HepG2 (cell line): ENCODE measurements around the gene BPIFB6. TPM values are rescaled to one million over a fixed set of nuclear protein-coding genes. Genes with fewer than 3 reads are reported as not detected.

ENCODE experiments used
- ATAC-seq: fragments of 200-7000 bp; cut with Tn5 transposase; 3 replicates; pipeline ENCODE4 v1.9.1; 2020; ENCODE audit warnings: mild to moderate bottlenecking, moderate library complexity
- BruUV-seq: library from RNA; stranded (reverse); fragments of 400-500 nt; replicated peaks from 2 replicates; lab custom pipeline; 2021; lab: Mats Ljungman, UMichigan
- CTCF ChIA-PET: fragments of 300-600 bp; formaldehyde crosslinking; extraction: SDS; loops from one replicate; lab custom pipeline; 2021; ENCODE audit warnings: low total read pairs, inconsistent platforms, low intra/inter-chr PET ratio; lab: Yijun Ruan, JAX
- POLR2A ChIA-PET: fragments of 350-600 bp; sonication (Branson Sonifier 250); formaldehyde crosslinking; loops from one replicate; lab custom pipeline; 2020; ENCODE audit warnings: antibody characterized with exemption, inconsistent platforms; lab: Yijun Ruan, JAX
- DNase-seq: peaks from one replicate; pipeline ENCODE4 v3.0.0-alpha.2; 2015; ENCODE audit warnings: low spot score
- FAIRE-seq: peaks from 3 replicates; lab custom pipeline; 2011; peaks lifted over from hg19 to GRCh38; lab: Jason Lieb, UNC
- H2AFZ ChIP-seq: one replicate; pipeline ENCODE4 v1.6.1; 2011; ENCODE audit warnings: low read length, inconsistent platforms
- H3K27ac ChIP-seq: fragments of 300-600 bp; 3 replicates; pipeline ENCODE4 v1.8.0; 2011; ENCODE audit warnings: mixed run types, mild to moderate bottlenecking, mixed read lengths, low read length, inconsistent platforms; ENCODE audit not compliant: insufficient read depth; ENCODE audit errors: extremely low read length
- H3K27me3 ChIP-seq, 2 experiments: fragments of 200-600 bp in 1 of 2; 2 replicates in 1 of 2; 3 replicates in 1 of 2; pipeline versions ENCODE4 v1.6.0 to v1.8.0; 2011; ENCODE audit warnings: low read length in 2 of 2, mild to moderate bottlenecking in 2 of 2, moderate library complexity in 2 of 2, inconsistent platforms in 1 of 2; ENCODE audit not compliant: insufficient read depth in 2 of 2, control insufficient read depth in 1 of 2
- H3K36me3 ChIP-seq, 2 experiments: fragments of 200-600 bp in 1 of 2; replicated peaks in 1 of 2; 2 replicates in 1 of 2; 3 replicates in 1 of 2; pipeline versions ENCODE4 v1.5.1 to v1.8.0; 2011; ENCODE audit warnings: low read length in 2 of 2, inconsistent platforms in 1 of 2; ENCODE audit not compliant: insufficient read depth in 2 of 2, control insufficient read depth in 1 of 2
- H3K4me1 ChIP-seq: 2 replicates; pipeline ENCODE4 v1.5.1; 2012; ENCODE audit warnings: low read length, inconsistent platforms; ENCODE audit not compliant: insufficient read depth
- H3K4me2 ChIP-seq: 2 replicates; pipeline ENCODE4 v1.6.0; 2011; ENCODE audit warnings: low read depth, low read length, inconsistent platforms
- H3K4me3 ChIP-seq, 3 experiments: fragments of 200-600 bp in 1 of 3; sonication (generic), shearing (Covaris generic) in 1 of 3; replicated peaks in 1 of 3; 2 replicates each; pipeline ENCODE4 v1.5.1; 2011 to 2016; ENCODE audit warnings: low read length in 3 of 3, inconsistent platforms in 2 of 3, low read depth in 2 of 3, mild to moderate bottlenecking in 2 of 3, control low read depth in 1 of 3, mixed read lengths in 1 of 3; ENCODE audit not compliant: insufficient read depth in 1 of 3
- H3K79me2 ChIP-seq: one replicate; pipeline ENCODE4 v1.6.1; 2011; ENCODE audit warnings: low read length, inconsistent platforms; ENCODE audit not compliant: insufficient read depth
- H3K9ac ChIP-seq: 2 replicates; pipeline ENCODE4 v1.6.0; 2011; ENCODE audit warnings: mild to moderate bottlenecking, low read depth, low read length, inconsistent platforms; ENCODE audit not compliant: insufficient read depth
- H3K9me3 ChIP-seq: 2 replicates; pipeline ENCODE4 v1.5.1; 2012; ENCODE audit warnings: mild to moderate bottlenecking, low read length
- H4K20me1 ChIP-seq: 2 replicates; pipeline ENCODE4 v1.6.0; 2011; ENCODE audit warnings: inconsistent platforms, mild to moderate bottlenecking, low read length, moderate library complexity; ENCODE audit not compliant: insufficient read depth
- DMAP1 ChIP-seq: IDR thresholded peaks from 2 replicates; pipeline ENCODE4 v1.6.1; 2016
- HMG20A ChIP-seq: IDR thresholded peaks from 2 replicates; pipeline ENCODE4 v1.6.1; 2016; ENCODE audit warnings: borderline replicate concordance
- HNRNPK ChIP-seq: fragments of 200-400 bp; formaldehyde crosslinking; IDR thresholded peaks from 2 replicates; pipeline ENCODE4 v1.6.1; 2018; ENCODE audit warnings: low read length, low read depth, moderate library complexity, mild to moderate bottlenecking; ENCODE audit not compliant: poor library complexity, severe bottlenecking
- PTBP1 ChIP-seq: fragments of 200-400 bp; formaldehyde crosslinking; IDR thresholded peaks from 2 replicates; pipeline ENCODE4 v1.6.1; 2018; ENCODE audit warnings: low read length, low read depth; ENCODE audit not compliant: poor library complexity, severe bottlenecking
- RNF219 ChIP-seq: sonication (generic); formaldehyde crosslinking; IDR thresholded peaks from 2 replicates; pipeline ENCODE4 v1.5.0; 2020; ENCODE audit warnings: mild to moderate bottlenecking, missing genetic modification reagents
- SALL1 ChIP-seq: sonication (generic); formaldehyde crosslinking; IDR thresholded peaks from 2 replicates; pipeline ENCODE4 v1.8.0; 2022; ENCODE audit warnings: mild to moderate bottlenecking, missing genetic modification reagents
- TFE3 ChIP-seq: IDR thresholded peaks from 2 replicates; pipeline ENCODE4 v1.6.1; 2016
- ZBTB34 ChIP-seq: sonication (generic); formaldehyde crosslinking; IDR thresholded peaks from 2 replicates; pipeline ENCODE4 v1.8.0; 2022; ENCODE audit warnings: mild to moderate bottlenecking, missing genetic modification reagents
- ZEB1 ChIP-seq: IDR thresholded peaks from 2 replicates; pipeline ENCODE4 v1.6.1; 2012; ENCODE audit warnings: mild to moderate bottlenecking, low read depth, inconsistent platforms; ENCODE audit not compliant: insufficient replicate concordance
- ZNF24 ChIP-seq: fragments of 450-650 bp; IDR thresholded peaks from 2 replicates; pipeline ENCODE4 v1.6.1; 2017; ENCODE audit warnings: antibody characterized with exemption, mild to moderate bottlenecking
- ZNF281 ChIP-seq: sonication (generic); formaldehyde crosslinking; IDR thresholded peaks from 2 replicates; pipeline ENCODE4 v1.4.0; 2020; ENCODE audit warnings: missing genetic modification reagents, borderline replicate concordance
- WGBS: methylation state at CpG from one replicate; pipeline ENCODE4 v1.1.6; 2017; ENCODE audit warnings: low lambda C conversion rate; 5-methylcytosine and 5-hydroxymethylcytosine counted together
- in situ Hi-C: cut with HindIII; loops from 2 replicates; pipeline ENCODE4 v1.10.0; 2017; ENCODE audit warnings: low pct_unique_long_range_greater_than_20kb; ENCODE audit not compliant: extremely low pct_ligation_motif_present
- intact Hi-C: fragments of 100-400 bp; cut with micrococcal nuclease; formaldehyde crosslinking; loops from one replicate; pipeline ENCODE4 v1.10.0; 2022; ENCODE audit not compliant: unreplicated experiment
- polyA plus RNA-seq, 8 experiments: library from polyadenylated mRNA; depleted of rRNA in 3 of 8; stranded (reverse) in 7 of 8; unstranded in 1 of 8; fragments of >200 nt; fragmentation: Illumina TruSeq in 4 of 8; extraction: Trizol in 4 of 8; gene quantifications; 2 replicates each; pipeline versions ENCODE4 v1.2.1 to v1.2.3, GENCODE V29; 2011 to 2016; ENCODE audit warnings: low read depth in 4 of 8, missing spikeins in 1 of 8, mixed read lengths in 1 of 8; ENCODE audit not compliant: insufficient read depth in 1 of 8
- total RNA-seq, 5 experiments: library from RNA; depleted of rRNA; stranded (reverse); fragments of >200 nt; fragmentation: Illumina TruSeq; extraction: Trizol; gene quantifications; 2 replicates each; pipeline ENCODE4 v1.2.3, GENCODE V29; 2016; ENCODE audit warnings: low read depth in 1 of 5

Gene BPIFB6
- total and polyA plus RNA-seq, 2 of the 13 experiments (the other 11 are each of a cell fraction or from before 2014, with no cell fraction given) = 0.13 to 1.7 TPM

- TF ChIP-seq PTBP1 (no peak), ZNF24 (peak; percentile 73; the same call in 1 of the 2 replicates), ZBTB34 (no peak)
Measured at GRCh38 chr20:33005132-33005566, 26.3 kb upstream of the BPIFB6 start (continued).

- Histone ChIP-seq H3K79me2 (peaks cover 37% of the 10 kb centered on the region), H3K4me3 (peak overlapping the region in 1 of 3 experiments; percentile 79; a peak in 2 of 6 replicates), H3K27me3 (peaks cover 0 to 2% of the 10 kb centered on the region in 2 experiments; a peak in 1 of 5 replicates), H3K4me2 (peak overlapping the region; percentile 91), H3K9me3 (no peaks in the 10 kb centered on the region), H3K36me3 (peaks cover 7 to 13% of the 10 kb centered on the region in 2 experiments), H3K9ac (peak overlapping the region; percentile 87), H3K4me1 (peaks cover 86% of the 10 kb centered on the region), H3K27ac (peak overlapping the region; percentile 90), H2AFZ (no peak overlapping the region), H4K20me1 (no peaks in the 10 kb centered on the region)
- 16% methylated on average over 8 of the region's 8 CpGs for WGBS
- POLR2A ChIA-PET = interaction anchor here (0.9 to 2.8 kb wide), 4 partner anchors 10 to 37 kb away, joined by 3 to 16 read pairs (median 8); no protein-coding TSS in a partner anchor
- intact Hi-C loops (loop anchor here (1.0 to 10.0 kb wide), 3 partner anchors 36 to 211 kb away; no protein-coding TSS in a partner anchor), in situ Hi-C loops (no loop called here)
- BruUV-seq = no TSS peak
- ATAC-seq = peak; percentile 38
- DNase-seq = peak; percentile 95
- FAIRE-seq = peak; percentile 54
- CTCF ChIA-PET = interaction anchor here (1.3 to 2.3 kb wide), 5 partner anchors 10 to 216 kb away, joined by 3 to 11 read pairs (median 6); no protein-coding TSS in a partner anchor
- peak; percentile 99 for TF ChIP-seq SALL1
- TF ChIP-seq TFE3 (CRISPR knock-in tag) = peak; percentile 94
- peak; percentile 96 for TF ChIP-seq HMG20A (CRISPR knock-in tag)
- TF ChIP-seq RNF219 (CRISPR knock-in tag) = 0 out of 2 replicates have a peak, but pooled peaks have one; percentile 14
- no peak for TF ChIP-seq HNRNPK
- peak; percentile 78; the same call in 1 of the 2 replicates for TF ChIP-seq ZNF281
- TF ChIP-seq ZEB1 = peak; percentile 85
- TF ChIP-seq DMAP1 = peak; percentile 79
Measured at GRCh38 chr20:33005908-33006775, 25.3 kb upstream of the BPIFB6 start.
